Activated naive CD8-positive, alpha-beta T cell (primary cell): ENCODE data around the gene PRKAA2.
A peak's percentile ranks its signal among the peaks of the same experiment; 100 is the strongest.

Experiments
- H3K27ac Mint-ChIP-seq: one replicate; pipeline ENCODE4 v1.8.0; 2021; ENCODE audit warnings: mixed read lengths
- H3K27me3 Mint-ChIP-seq: one replicate; pipeline ENCODE4 v1.8.0; 2021; ENCODE audit warnings: mixed read lengths
- H3K36me3 Mint-ChIP-seq: one replicate; pipeline ENCODE4 v1.8.0; 2021; ENCODE audit warnings: mixed read lengths
- H3K4me1 Mint-ChIP-seq: one replicate; pipeline ENCODE4 v1.8.0; 2021; ENCODE audit warnings: low read depth, mixed read lengths
- H3K4me3 Mint-ChIP-seq: one replicate; pipeline ENCODE4 v1.8.0; 2021; ENCODE audit warnings: mild to moderate bottlenecking, mixed read lengths
- H3K9me3 Mint-ChIP-seq: one replicate; pipeline ENCODE4 v1.8.0; 2021; ENCODE audit warnings: low read depth, mixed read lengths

The PRKAA2 gene

DNA sequence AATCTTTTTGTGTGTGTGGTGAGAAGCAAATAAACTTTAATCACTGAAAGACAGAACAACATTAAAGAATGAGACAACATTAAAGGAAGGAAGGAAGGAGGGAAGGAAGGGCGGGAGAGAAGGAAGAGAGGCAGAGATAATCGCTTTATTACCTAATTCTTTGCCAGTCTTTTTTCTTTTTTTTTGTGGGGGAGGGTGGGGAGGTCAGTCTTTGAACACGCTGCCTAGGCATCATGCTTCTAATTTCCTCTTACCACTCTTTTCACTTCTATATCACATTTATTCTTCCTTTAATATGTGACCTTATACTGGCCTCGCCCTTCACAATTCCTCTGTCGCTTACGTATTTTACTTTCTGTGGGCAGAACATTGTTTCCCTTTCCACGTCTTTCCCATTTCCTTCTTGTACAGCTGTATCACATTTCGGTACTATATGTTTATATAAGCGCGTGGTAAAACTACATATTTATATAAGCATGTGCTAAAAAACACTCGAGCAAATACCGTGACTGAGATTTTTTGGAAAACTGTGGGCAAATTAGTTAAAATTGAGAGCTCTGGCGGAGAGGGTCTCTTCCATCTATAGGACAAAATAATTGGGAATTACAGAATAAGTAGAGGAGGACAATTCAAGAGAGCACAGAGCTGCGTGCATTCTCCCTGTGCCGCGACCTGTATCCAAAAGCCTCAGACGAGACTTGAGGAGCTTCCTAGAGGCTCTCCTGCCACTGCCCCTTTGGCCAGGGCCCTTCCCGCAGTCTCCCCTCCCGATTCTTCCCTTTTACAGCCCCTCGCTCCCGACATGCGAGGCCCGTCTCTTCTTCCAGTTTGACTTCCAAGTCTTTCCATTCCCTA, 823 bp upstream of the PRKAA2 start:
- Mint-ChIP-seq H3K27me3 (peaks cover 35% of the 10 kb centered on the region), H3K27ac (no peak overlapping the region), H3K4me1 (peaks cover 11% of the 10 kb centered on the region), H3K36me3 (no peaks in the 10 kb centered on the region), H3K4me3 (peak overlapping the region; percentile 60), H3K9me3 (no peaks in the 10 kb centered on the region)

DNA sequence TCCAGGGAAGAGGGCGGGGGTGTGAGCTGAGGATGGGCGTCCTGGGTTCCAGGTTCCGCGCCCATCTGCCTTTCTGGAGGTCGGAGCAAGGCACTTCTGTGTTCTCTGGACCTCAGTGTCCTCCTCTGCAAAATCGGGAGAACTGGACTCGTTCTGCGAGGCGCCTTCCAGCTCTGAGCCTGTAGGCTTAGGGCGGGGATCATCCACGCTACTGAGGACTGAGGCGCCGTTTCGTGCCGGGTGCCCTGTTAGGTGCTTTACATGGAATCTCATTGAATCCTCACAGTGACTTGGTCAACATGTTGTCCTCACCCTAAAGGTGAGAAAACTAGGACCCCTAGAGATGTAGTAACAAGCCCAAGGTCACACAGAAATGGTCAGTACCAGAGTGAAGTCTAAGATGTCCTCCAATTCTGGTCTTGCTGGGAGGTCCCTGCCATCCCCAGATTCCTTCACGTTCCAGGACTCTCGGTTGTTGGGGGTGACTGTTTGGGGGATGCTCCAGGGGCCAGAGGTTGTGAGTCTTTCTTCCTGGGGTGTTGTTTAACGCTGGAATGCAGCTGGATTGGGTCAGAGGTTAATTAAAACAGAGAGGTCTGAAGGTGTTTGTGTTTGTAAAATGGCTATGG, 677 bp downstream of the PRKAA2 start:
- H3K27ac Mint-ChIP-seq: no peak overlapping the region
- peak overlapping the region; percentile 62 for H3K4me3 Mint-ChIP-seq
- H3K27me3 Mint-ChIP-seq: peaks cover 36% of the 10 kb centered on the region
- H3K36me3 Mint-ChIP-seq: no peaks in the 10 kb centered on the region
- H3K9me3 Mint-ChIP-seq: no peaks in the 10 kb centered on the region
- peaks cover 11% of the 10 kb centered on the region for H3K4me1 Mint-ChIP-seq

DNA sequence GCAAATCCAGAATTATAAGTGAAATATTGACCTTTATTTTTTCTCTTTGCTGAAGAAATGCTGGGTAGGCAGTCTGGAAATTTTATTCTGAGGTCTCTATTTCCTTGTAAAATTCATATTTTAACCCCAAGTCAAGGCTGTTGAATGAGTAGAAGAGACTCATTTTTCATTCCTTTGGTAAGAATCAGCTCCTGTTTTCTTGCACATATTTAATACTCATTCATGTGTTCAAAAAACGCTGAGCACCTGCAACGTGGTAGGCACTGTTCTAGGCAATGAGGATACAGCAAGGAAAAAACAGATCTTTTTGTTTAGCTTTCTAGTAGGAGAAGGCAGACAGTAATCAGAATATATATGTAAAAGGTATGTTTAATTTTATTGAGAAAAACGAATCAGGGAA, 1.5 kb downstream of the PRKAA2 start:
- Mint-ChIP-seq H3K36me3 (no peaks in the 10 kb centered on the region), H3K27ac (no peak overlapping the region), H3K4me1 (peaks cover 11% of the 10 kb centered on the region), H3K9me3 (no peaks in the 10 kb centered on the region), H3K27me3 (peaks cover 37% of the 10 kb centered on the region), H3K4me3 (no peak overlapping the region)

DNA sequence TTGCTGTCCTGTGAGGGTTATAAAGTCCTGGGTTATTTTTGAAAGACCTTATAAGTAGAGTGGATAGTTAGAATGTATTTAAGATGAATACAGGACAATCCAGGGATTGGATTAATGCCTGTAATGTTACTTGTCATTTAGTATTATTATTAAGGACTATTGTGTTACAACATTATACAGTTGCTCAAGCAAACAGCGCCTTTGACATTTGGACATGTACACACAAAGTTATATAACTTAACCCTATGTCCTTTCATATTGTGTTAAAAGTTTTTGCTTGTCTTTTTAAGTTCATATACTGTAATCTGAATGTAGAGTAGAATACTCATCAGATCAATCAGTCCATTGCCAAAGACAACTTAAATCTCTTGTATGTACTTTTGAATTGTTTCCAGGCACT, 2.0 kb downstream of the PRKAA2 start:
- H3K4me3 Mint-ChIP-seq: no peak overlapping the region
- H3K36me3 Mint-ChIP-seq: no peaks in the 10 kb centered on the region
- H3K4me1 Mint-ChIP-seq: peaks cover 11% of the 10 kb centered on the region
- H3K27ac Mint-ChIP-seq: no peak overlapping the region
- H3K9me3 Mint-ChIP-seq: no peaks in the 10 kb centered on the region
- peaks cover 34% of the 10 kb centered on the region for H3K27me3 Mint-ChIP-seq

DNA sequence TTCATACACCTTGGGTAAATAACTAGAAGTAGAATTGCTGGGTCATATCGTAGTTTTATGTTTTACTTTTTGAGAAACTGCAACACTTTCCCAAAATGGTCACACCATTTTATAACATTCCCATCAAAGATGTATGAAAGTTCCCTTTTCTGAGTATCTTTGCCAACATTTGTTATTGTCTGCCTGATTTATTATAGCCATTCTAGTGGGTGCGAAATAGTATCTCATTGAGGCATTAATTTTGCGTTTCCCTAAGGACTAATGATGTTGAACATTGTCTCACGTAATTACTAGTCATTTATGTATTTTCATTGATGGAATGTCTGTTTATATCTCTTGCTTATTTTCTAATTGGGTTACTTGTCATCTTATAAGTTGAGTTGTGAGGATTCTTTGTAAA, 3.4 kb downstream of the PRKAA2 start:
- H3K9me3 Mint-ChIP-seq: no peaks in the 10 kb centered on the region
- H3K36me3 Mint-ChIP-seq: no peaks in the 10 kb centered on the region
- no peak overlapping the region for H3K4me3 Mint-ChIP-seq
- no peak overlapping the region for H3K27ac Mint-ChIP-seq
- peaks cover 11% of the 10 kb centered on the region for H3K4me1 Mint-ChIP-seq
- H3K27me3 Mint-ChIP-seq: peaks cover 35% of the 10 kb centered on the region

DNA sequence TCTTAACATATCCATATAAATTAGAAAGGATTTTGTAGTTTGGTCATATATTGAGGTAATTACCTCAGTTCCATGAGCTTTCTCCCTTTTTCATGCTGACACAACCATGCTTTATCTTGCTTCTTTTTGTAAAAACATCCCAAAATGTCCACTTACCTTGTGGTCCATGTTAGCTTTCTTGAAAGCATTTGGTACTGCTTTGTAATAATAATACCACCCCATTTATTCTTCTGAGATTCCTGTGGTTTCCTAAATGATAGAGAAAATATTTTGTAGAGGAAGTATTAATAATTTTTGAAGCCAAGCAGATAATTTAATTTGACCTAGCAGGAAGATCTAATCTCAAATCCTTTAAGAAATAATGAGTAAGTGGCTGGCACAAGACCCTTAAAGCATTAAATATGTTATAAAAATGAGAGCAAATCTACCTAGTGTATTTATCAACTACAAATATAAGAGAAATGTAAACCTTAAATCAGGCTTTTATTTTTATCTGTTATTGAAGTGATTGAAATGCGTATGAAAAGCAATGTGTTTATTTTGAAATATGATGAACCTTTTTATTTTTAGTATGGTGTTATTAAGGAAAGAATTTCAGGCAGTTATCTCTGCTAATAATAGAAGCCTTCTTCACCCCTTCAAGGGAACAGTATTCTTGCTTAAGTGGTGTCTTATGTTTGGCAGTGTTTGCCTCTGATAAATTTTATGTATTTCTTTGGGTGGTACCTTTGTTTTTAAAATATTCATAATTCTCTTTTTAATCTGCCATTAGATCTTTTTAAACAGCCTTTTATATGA, 9.2 kb downstream of the PRKAA2 start:
- Mint-ChIP-seq H3K4me1 (no peaks in the 10 kb centered on the region), H3K4me3 (no peak overlapping the region), H3K27ac (no peak overlapping the region), H3K9me3 (peaks cover 12% of the 10 kb centered on the region), H3K36me3 (no peaks in the 10 kb centered on the region), H3K27me3 (peaks cover 9% of the 10 kb centered on the region)

DNA sequence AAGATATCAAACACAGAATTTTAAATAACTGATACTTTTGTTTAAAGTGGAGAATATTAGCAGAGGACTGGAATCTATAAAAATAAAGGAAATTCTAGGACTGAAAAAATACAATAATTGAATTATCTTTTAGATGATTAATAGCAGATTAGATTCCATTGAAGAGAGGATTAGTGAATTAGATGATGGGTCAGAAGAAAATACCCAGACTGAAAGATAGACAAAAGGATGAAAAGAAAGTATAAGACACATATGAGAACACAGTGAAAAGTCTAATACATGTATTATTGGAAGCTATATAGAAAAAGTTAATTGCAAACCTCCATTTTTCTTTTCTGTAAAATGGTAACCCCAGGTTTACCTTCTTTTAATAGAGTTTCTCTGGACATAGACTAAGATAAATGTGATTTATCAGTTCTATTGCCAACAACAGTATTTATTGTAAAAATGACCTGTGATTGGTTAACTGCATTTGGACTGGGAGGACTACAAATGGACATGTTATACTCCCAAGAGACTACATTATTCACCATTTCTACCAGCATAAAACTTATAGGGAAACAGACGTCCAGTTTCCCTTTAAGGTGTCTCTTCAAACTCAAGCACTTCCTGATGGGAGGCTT, 11.0 kb downstream of the PRKAA2 start:
- Mint-ChIP-seq H3K27me3 (peaks cover 8% of the 10 kb centered on the region), H3K27ac (no peak overlapping the region), H3K4me3 (no peak overlapping the region)

DNA sequence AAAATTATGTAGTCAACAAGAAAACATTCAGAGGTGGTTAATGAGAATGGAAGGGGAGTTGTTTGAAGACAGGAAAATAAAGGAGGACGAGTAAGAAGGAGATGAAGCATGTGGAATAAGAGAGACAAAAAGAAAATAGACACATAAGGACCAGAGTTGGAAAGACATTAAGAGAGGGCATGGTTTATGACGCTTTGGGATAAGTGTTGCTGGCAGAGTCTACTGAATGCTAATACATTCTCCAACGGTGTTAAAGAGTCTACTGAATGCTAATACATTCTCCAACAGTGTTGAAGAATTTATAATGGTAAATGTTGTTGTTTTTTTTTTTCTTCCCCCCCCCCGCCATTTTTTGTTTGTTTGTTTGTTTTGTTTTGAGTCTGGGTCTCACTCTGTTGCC, 13.1 kb downstream of the PRKAA2 start:
- Mint-ChIP-seq H3K4me3 (no peak overlapping the region), H3K36me3 (no peaks in the 10 kb centered on the region), H3K27me3 (peaks cover 4% of the 10 kb centered on the region), H3K27ac (no peak overlapping the region), H3K9me3 (peaks cover 12% of the 10 kb centered on the region), H3K4me1 (no peaks in the 10 kb centered on the region)

More for the DNA sequence above, 11.0 kb downstream of the PRKAA2 start:
- H3K4me1 Mint-ChIP-seq: no peaks in the 10 kb centered on the region
- peaks cover 12% of the 10 kb centered on the region for H3K9me3 Mint-ChIP-seq
- H3K36me3 Mint-ChIP-seq: no peaks in the 10 kb centered on the region

DNA sequence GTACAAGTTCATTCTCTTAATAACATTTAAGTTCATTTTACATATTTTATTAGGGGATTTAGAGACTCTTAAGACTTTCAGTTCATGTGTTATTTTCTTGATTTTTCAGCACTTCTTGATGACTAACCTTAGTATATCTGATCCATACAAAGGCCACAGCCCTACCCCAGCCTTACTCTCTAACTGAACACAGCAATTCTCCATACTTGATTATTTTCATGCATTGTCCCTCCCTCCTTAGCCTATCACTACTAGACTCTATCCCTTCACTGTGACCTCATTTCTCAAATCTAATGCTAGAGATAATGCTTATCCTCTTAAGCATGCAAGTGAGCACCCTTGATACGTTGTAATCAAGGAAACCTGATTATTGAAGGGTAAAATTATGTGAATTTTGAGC, 15.2 kb downstream of the PRKAA2 start:
- Mint-ChIP-seq H3K9me3 (peaks cover 12% of the 10 kb centered on the region), H3K4me3 (no peak overlapping the region), H3K4me1 (no peaks in the 10 kb centered on the region), H3K27ac (no peak overlapping the region), H3K36me3 (no peaks in the 10 kb centered on the region), H3K27me3 (no peaks in the 10 kb centered on the region)

DNA sequence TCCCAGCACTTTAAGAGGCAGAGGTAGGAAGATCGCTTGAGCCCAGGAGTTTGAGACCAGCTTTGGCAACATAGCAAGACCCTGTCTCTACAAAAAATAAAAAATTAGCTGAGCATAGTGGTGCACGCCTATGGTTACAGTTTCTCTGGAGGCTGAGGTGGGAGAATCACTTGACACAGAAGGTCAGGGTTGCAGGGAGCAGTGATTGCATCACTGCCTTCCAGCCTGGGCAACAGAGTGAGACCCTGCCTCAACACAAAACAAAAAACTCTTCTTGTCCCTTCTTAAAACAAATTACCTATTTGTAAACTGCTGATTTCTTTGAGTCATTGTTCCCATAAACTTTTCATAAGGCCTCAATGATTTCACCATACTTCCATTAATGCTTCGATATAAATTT, 18.7 kb downstream of the PRKAA2 start:
- no peaks in the 10 kb centered on the region for H3K9me3 Mint-ChIP-seq
- no peaks in the 10 kb centered on the region for H3K36me3 Mint-ChIP-seq
- H3K27me3 Mint-ChIP-seq: peaks cover 4% of the 10 kb centered on the region
- no peak overlapping the region for H3K27ac Mint-ChIP-seq
- H3K4me3 Mint-ChIP-seq: no peak overlapping the region
- H3K4me1 Mint-ChIP-seq: no peaks in the 10 kb centered on the region

DNA sequence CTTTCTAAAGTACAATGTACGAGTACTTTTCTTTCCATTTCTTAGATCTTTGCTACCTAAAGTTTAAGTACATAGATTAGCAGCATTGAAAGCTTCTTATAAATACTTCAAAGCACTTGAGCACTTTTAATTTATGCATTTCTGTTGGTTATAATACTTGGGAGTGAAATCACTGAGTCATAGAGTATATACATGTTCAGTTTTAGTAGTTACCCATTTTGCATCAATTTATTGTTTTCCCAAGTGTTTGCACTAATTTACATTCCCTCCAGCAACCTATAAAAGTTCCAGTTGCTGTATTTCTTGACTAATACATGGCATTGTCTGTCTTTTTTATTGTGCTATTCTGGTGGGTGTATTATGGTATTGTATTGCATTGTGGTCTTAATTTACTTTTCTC, 20.3 kb downstream of the PRKAA2 start:
- Mint-ChIP-seq H3K9me3 (no peaks in the 10 kb centered on the region), H3K27me3 (peaks cover 7% of the 10 kb centered on the region), H3K4me1 (no peaks in the 10 kb centered on the region), H3K4me3 (no peak overlapping the region), H3K36me3 (no peaks in the 10 kb centered on the region), H3K27ac (no peak overlapping the region)

DNA sequence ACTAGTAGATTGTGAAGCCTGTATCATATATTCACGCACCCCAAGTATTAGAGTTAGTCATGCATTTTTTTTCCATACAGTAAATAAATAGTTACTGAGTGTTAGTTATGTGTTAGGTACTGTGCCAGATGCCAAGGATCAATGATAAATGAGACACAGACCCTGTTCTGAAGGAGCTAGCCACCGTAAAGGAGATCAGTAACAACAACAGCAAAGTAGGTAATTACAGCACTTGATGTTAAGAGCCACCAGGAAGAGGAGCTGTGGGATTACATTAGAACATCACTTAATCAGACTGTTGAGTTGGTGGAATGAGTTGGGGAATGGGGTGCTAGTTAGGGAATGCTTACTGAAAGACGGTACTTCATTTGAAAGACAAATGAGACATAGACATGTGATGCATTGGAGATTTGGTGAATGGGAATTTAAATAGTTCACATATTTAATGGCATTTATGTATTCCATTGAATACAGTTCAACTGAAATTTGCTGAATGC, 21.0 kb downstream of the PRKAA2 start:
- Mint-ChIP-seq H3K4me3 (no peak overlapping the region), H3K27ac (no peak overlapping the region), H3K27me3 (peaks cover 7% of the 10 kb centered on the region), H3K9me3 (no peaks in the 10 kb centered on the region), H3K36me3 (no peaks in the 10 kb centered on the region), H3K4me1 (no peaks in the 10 kb centered on the region)

DNA sequence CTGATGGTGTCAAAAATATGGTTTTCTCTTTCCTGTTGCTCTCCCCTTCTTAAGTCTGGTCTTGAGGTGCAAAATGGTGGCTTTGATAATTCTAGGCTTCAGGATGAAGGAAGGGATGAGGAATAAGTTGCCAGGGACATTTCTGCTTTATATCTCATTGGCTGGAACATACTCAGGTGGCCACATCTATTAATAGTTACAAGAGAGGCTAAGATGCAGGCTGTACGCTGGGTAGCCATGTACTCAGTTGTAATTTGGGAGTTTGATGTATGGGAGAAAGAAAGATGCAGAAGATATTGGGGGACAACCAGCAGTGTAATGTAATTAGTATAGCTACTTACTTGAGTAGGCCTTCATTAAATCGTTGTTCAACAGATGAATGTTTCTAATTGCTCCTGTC, 25.2 kb downstream of the PRKAA2 start:
- no peaks in the 10 kb centered on the region for H3K36me3 Mint-ChIP-seq
- H3K4me3 Mint-ChIP-seq: no peak overlapping the region
- H3K27me3 Mint-ChIP-seq: peaks cover 16% of the 10 kb centered on the region
- no peaks in the 10 kb centered on the region for H3K4me1 Mint-ChIP-seq
- no peaks in the 10 kb centered on the region for H3K9me3 Mint-ChIP-seq
- H3K27ac Mint-ChIP-seq: no peak overlapping the region

DNA sequence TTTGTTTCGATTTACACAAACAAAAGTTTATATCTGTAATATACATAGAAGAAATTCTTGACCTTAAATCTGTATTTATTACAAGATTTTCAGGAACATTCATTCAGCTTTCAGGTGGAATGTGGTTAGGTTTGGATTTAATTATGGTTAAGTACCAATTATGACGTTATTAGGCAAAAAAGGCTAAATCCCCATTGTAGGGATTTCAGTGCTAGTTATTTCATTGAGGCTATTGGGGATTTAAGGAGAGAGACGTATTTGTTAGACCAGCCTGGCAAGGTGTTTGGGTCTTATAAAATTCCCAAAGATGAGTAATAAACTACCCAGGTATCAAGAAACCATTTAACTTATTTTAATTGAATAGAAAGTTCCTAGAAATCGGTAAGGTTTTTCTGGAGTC, 26.0 kb downstream of the PRKAA2 start:
- H3K9me3 Mint-ChIP-seq: no peaks in the 10 kb centered on the region
- no peak overlapping the region for H3K4me3 Mint-ChIP-seq
- H3K27ac Mint-ChIP-seq: no peak overlapping the region
- H3K36me3 Mint-ChIP-seq: no peaks in the 10 kb centered on the region
- peaks cover 15% of the 10 kb centered on the region for H3K27me3 Mint-ChIP-seq
- H3K4me1 Mint-ChIP-seq: no peaks in the 10 kb centered on the region

DNA sequence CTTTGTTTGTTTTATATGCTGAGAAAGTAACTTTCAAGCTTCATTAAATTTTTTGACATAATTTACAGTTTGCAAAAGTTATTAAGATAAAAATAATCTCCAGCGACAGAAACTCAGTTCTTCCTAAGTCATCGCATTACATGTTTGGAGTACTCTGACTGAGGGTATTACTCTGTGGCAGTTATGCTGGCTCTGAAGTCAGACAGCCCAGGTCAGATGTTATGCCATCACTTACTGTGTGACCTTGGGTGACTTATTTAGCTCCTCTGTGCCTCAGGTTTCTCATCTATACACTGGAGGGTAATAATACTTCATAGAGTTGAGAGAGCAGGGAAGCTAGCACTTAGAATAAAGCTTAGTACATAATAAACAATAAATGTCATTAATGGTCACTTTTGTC, 26.4 kb downstream of the PRKAA2 start:
- no peaks in the 10 kb centered on the region for H3K36me3 Mint-ChIP-seq
- no peak overlapping the region for H3K4me3 Mint-ChIP-seq
- H3K27ac Mint-ChIP-seq: no peak overlapping the region
- H3K27me3 Mint-ChIP-seq: peaks cover 15% of the 10 kb centered on the region
- H3K4me1 Mint-ChIP-seq: no peaks in the 10 kb centered on the region
- H3K9me3 Mint-ChIP-seq: no peaks in the 10 kb centered on the region
